ENCODE results near the gene ZAP70. TPM values are rescaled to one million over a fixed set of nuclear protein-coding genes. Genes with fewer than 3 reads are reported as not detected.
A peak's percentile ranks its signal among the peaks of the same experiment; 100 is the strongest.

ZAP70 gene
- total and polyA plus RNA-seq, 9 donors, result 2.0 to 6.0 (median 3.2) TPM

DNA sequence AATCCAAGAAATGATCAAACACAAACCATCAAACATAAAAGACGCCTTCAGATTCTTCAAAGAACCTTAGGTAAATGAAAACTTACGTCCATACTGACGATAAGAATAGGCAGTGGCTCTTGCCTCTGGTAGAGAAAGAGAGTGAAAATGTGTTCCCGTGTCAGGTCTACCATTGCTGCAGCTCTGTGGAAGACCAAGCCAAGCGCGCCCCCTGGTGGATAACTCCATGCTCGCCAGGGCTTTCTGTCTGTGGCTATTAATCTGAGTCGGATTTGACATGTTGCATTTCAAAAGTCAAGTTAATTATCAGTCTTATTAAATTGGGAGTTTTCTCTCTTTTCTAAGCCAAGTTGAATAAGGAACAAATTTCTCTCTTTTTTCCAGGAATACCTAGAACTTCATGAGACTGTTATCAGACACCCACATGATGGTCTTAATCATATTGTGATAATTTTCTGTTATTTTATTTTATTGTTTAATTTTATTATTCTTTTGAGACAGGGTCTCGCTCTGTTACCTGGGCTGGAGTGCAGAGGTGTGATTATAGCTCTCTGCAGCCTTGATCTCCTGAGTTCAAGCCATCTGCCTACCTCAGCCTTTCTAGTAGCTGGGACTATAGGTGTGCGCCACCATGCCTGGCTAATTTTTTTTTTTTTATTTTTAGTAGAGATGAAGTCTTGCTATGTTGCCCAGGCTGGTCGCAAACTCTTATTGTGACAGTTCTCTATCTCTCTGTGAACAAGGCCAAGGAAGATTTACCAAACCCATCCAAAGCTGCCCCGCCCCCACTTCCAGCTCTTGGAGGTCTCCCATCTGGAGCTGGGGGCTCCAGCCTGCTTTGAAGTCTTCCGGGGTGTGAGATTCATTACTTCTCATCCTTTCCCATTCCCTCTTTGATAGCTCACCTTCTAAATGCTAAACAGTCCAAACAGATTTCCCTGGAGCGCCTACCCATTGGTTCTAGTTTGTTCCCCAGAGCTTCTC lies 15.8 kb upstream of the ZAP70 start:
- Histone ChIP-seq H3K4me3 (ENCODE audit: low read length) (no peak overlapping the region), H3K4me1 (ENCODE audit: control insufficient read depth, insufficient read depth, low read length) (peaks cover 9% of the 10 kb centered on the region), H3K9me3 (replicated peaks; ENCODE audit: control insufficient read depth, low read depth, low read length) (peaks cover 2% of the 10 kb centered on the region), H3K27ac (ENCODE audit: low read length) (no peak overlapping the region), H3K36me3 (ENCODE audit: control insufficient read depth, insufficient read depth, low read length) (no peaks in the 10 kb centered on the region), H3K27me3 (ENCODE audit: control insufficient read depth, insufficient read depth, low read length) (no peaks in the 10 kb centered on the region)
- WGBS (ENCODE audit: insufficient coverage), result 50% methylated on average over 4 of the region's 14 CpGs
- DNase-seq, result peak; percentile 90

DNA sequence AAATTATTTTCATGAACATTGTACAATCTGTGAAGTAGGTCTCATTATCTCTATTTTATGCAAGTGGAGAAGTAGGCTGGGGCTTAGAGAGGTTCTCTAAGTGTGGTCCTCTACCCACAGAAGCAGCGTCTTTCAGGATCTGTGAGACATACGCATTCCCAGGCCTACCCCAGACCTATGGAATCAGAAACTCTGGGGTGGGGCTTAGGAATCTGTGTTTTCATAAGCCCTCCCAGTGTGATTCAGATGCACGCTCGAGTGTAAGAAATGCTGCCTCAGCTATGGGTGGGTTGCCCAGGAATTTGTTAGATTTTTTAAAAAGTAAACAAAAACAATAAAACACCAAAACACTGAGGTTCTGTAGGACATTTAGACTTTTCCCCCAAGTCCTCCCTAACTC lies 14.8 kb upstream of the ZAP70 start:
- H3K4me3 ChIP-seq (ENCODE audit: low read length), result no peak overlapping the region
- no peaks in the 10 kb centered on the region for H3K27me3 ChIP-seq (ENCODE audit: control insufficient read depth, insufficient read depth, low read length)
- no peaks in the 10 kb centered on the region for H3K36me3 ChIP-seq (ENCODE audit: control insufficient read depth, insufficient read depth, low read length)
- 83% methylated on average over 1 of the region's 4 CpGs for WGBS (ENCODE audit: insufficient coverage)
- H3K27ac ChIP-seq (ENCODE audit: low read length), result no peak overlapping the region
- no peak for DNase-seq
- peaks cover 9% of the 10 kb centered on the region for H3K4me1 ChIP-seq (ENCODE audit: control insufficient read depth, insufficient read depth, low read length)
- H3K9me3 ChIP-seq (replicated peaks; ENCODE audit: control insufficient read depth, low read depth, low read length), result peaks cover under 1% of the 10 kb centered on the region

DNA sequence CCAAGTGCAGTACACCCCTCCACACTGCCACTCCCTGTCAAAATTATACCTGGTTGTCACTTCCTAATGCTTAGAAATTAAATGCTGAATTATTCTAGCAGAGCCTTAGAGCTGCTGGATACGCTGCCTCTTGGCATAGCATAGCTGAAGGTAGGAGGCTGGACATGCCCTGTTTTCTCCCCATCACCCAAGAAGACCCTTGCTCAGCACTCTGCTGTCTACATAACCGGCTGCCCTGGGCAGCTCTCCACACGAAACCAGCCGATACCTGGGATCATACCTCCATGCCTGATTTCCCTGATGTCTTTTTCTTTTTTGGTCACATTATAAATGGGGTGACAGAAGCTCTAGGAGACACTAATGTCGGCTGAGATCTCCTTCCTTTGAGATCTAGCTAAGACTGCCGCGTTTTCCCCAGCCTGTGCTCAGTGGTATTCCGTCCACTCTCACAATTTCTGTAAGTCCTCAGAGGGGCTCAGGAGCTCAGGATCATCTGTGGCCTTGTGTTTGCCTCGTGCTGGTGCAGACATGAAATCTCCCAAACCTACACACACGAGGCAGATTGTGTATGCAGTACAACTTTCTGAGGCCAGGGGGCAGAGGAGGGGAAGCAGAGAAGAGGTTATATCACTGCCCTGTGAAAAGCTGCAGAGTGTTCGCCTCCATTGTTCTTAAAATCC lies 13.5 kb upstream of the ZAP70 start:
- Histone ChIP-seq H3K27ac (ENCODE audit: low read length) (no peak overlapping the region), H3K4me1 (ENCODE audit: control insufficient read depth, insufficient read depth, low read length) (peaks cover 9% of the 10 kb centered on the region), H3K9me3 (replicated peaks; ENCODE audit: control insufficient read depth, low read depth, low read length) (no peaks in the 10 kb centered on the region), H3K27me3 (ENCODE audit: control insufficient read depth, insufficient read depth, low read length) (no peaks in the 10 kb centered on the region), H3K4me3 (ENCODE audit: low read length) (no peak overlapping the region), H3K36me3 (ENCODE audit: control insufficient read depth, insufficient read depth, low read length) (no peaks in the 10 kb centered on the region)
- WGBS (ENCODE audit: insufficient coverage), result 65% methylated on average over 6 of the region's 11 CpGs
- DNase-seq, result peak; percentile 68

DNA sequence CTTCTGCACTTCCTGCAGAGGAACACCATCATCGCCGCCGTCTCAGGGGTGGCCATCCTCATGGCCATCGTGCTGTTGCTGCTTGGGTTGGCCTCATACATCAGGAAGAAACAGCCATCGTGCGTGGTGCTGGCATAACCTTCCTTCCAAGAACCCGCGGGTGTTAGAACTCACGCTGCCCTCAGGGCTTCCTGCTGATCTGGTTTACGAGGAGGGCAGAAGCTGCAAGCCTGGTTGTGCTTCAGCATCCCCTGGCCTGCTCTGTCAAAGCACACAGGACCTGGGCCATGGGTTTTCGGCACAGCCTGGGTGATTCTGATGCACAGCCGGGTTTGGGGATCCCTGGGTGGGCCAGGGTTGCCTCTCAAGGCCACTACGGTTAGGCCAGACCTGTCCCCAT lies 12.2 kb upstream of the ZAP70 start:
- H3K27me3 ChIP-seq (ENCODE audit: control insufficient read depth, insufficient read depth, low read length), result no peaks in the 10 kb centered on the region
- no peaks in the 10 kb centered on the region for H3K36me3 ChIP-seq (ENCODE audit: control insufficient read depth, insufficient read depth, low read length)
- peaks cover 9% of the 10 kb centered on the region for H3K4me1 ChIP-seq (ENCODE audit: control insufficient read depth, insufficient read depth, low read length)
- H3K9me3 ChIP-seq (replicated peaks; ENCODE audit: control insufficient read depth, low read depth, low read length), result no peaks in the 10 kb centered on the region
- 90% methylated on average over 13 of the region's 13 CpGs for WGBS (ENCODE audit: insufficient coverage)
- peak overlapping the region; percentile 47 for H3K27ac ChIP-seq (ENCODE audit: low read length)
- H3K4me3 ChIP-seq (ENCODE audit: low read length), result no peak overlapping the region
- DNase-seq, result no peak

DNA sequence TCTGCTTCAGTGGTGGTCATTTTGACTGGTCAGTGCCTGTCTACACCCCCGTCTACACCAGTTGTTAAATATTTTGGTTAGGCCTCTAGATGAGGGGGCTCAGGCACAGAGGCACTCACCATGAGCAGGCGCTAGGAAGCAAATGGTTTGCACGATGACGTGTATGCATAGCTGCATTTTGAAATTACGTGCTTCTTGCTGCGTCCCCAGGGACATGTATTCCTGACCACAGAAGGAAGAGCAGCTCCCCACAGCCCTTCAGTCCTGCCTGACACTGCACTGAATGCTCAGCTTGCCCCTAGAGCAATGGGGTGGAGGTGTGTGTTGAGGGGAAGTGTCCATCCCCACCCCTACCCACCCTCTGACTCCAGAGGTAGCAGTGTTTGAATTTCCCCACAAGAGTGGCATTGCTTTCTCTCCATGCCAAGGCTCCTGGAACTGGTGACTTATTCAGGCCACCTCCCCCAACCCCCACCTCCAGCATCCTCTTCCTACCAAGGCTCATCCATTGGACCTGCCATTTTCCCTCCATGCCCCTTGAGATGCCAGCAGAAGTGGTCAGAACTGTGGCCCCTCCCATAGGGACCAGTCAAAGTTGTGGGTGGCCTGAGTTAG lies 11.4 kb upstream of the ZAP70 start:
- 64% methylated on average over 6 of the region's 6 CpGs for WGBS (ENCODE audit: insufficient coverage)
- Histone ChIP-seq H3K36me3 (ENCODE audit: control insufficient read depth, insufficient read depth, low read length) (no peaks in the 10 kb centered on the region), H3K27ac (ENCODE audit: low read length) (peak overlapping the region; percentile 47), H3K4me1 (ENCODE audit: control insufficient read depth, insufficient read depth, low read length) (peaks cover 9% of the 10 kb centered on the region), H3K9me3 (replicated peaks; ENCODE audit: control insufficient read depth, low read depth, low read length) (no peaks in the 10 kb centered on the region), H3K4me3 (ENCODE audit: low read length) (no peak overlapping the region), H3K27me3 (ENCODE audit: control insufficient read depth, insufficient read depth, low read length) (no peaks in the 10 kb centered on the region)
- no peak for DNase-seq

DNA sequence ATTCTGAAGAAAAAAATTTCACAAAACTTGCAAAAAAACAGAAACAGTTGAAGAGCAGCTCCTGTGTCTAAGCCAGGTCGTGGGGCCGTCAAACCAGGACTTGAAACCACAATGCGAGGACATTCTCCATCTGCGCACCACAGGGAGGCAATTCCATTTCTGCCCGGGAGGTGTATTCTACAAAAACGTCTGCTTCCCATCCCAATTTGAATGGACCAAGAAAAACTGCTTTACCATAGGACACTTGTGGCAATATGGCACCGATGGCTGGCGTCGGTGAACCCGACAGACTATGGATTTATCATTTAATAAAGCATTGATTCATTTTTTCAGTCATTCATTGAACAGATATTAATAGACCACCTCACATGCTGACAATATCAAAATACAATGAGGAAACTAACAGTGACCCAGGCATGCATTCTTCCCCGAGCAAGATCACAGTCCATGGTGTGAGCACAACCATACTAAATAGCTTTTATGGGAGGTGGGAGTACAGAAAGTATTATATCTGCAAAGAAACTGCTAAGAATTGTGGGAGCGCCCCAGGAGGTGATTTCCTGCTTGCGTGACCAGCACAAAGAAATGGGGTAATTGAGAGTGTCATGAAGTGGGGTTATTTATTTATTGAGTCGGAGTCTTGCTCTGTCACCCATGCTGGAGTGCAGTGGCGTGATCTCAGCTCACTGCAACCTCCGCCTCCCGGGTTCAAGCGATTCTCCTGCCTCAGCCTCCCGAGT lies 10.5 kb upstream of the ZAP70 start:
- Histone ChIP-seq H3K4me1 (ENCODE audit: control insufficient read depth, insufficient read depth, low read length) (peaks cover 17% of the 10 kb centered on the region), H3K27me3 (ENCODE audit: control insufficient read depth, insufficient read depth, low read length) (no peaks in the 10 kb centered on the region), H3K4me3 (ENCODE audit: low read length) (no peak overlapping the region), H3K36me3 (ENCODE audit: control insufficient read depth, insufficient read depth, low read length) (no peaks in the 10 kb centered on the region), H3K9me3 (replicated peaks; ENCODE audit: control insufficient read depth, low read depth, low read length) (no peaks in the 10 kb centered on the region), H3K27ac (ENCODE audit: low read length) (no peak overlapping the region)
- 85% methylated on average over 12 of the region's 19 CpGs for WGBS (ENCODE audit: insufficient coverage)
- DNase-seq, result no peak

DNA sequence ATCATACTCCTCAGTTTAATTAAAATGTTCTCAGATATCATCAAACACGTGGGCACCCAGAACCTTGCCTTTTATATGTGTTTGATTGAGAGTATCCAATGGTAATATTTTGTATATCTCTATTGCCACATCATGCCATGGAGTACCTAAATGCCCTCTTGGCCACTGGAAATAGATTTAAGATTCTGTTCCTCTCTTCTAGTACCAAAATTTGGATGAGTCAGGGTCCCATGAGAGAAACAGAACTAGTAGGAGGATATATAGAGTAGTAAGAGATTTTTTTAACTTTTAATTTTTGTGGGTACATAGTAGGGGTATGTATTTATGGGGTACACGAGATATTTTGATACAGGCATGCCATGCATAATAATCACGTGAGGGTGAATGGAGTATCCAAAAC lies 9.6 kb upstream of the ZAP70 start:
- Histone ChIP-seq H3K9me3 (replicated peaks; ENCODE audit: control insufficient read depth, low read depth, low read length) (no peaks in the 10 kb centered on the region), H3K27me3 (ENCODE audit: control insufficient read depth, insufficient read depth, low read length) (no peaks in the 10 kb centered on the region), H3K4me3 (ENCODE audit: low read length) (no peak overlapping the region), H3K36me3 (ENCODE audit: control insufficient read depth, insufficient read depth, low read length) (no peaks in the 10 kb centered on the region), H3K27ac (ENCODE audit: low read length) (no peak overlapping the region), H3K4me1 (ENCODE audit: control insufficient read depth, insufficient read depth, low read length) (peaks cover 22% of the 10 kb centered on the region)
- DNase-seq, result no peak
- no CpG with 5 or more reads among the region's 3 CpGs for WGBS (ENCODE audit: insufficient coverage)

DNA sequence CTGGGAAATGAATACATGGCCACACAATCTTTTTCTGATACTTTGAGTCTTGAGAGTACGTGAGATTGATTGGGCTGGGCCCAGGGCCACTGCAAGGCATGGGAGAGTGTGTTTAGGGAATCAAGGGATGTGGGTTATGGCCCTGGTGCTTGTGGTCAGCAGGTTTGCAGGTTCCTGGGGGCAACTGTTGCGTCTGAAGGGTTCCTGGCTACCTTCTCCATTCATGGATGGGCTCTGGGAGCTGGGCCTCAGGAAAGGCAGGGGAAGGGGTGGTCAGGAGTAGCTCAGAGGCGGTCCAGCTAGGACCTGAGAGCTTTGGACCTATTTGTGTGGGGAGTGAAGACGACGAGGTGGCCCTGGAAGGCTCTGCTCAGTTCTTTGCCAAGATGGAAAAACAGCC lies 8.4 kb upstream of the ZAP70 start:
- Histone ChIP-seq H3K4me1 (ENCODE audit: control insufficient read depth, insufficient read depth, low read length) (peaks cover 22% of the 10 kb centered on the region), H3K36me3 (ENCODE audit: control insufficient read depth, insufficient read depth, low read length) (no peaks in the 10 kb centered on the region), H3K27me3 (ENCODE audit: control insufficient read depth, insufficient read depth, low read length) (no peaks in the 10 kb centered on the region), H3K27ac (ENCODE audit: low read length) (no peak overlapping the region), H3K4me3 (ENCODE audit: low read length) (no peak overlapping the region), H3K9me3 (replicated peaks; ENCODE audit: control insufficient read depth, low read depth, low read length) (no peaks in the 10 kb centered on the region)
- 88% methylated on average over 3 of the region's 5 CpGs for WGBS (ENCODE audit: insufficient coverage)
- DNase-seq, result no peak

DNA sequence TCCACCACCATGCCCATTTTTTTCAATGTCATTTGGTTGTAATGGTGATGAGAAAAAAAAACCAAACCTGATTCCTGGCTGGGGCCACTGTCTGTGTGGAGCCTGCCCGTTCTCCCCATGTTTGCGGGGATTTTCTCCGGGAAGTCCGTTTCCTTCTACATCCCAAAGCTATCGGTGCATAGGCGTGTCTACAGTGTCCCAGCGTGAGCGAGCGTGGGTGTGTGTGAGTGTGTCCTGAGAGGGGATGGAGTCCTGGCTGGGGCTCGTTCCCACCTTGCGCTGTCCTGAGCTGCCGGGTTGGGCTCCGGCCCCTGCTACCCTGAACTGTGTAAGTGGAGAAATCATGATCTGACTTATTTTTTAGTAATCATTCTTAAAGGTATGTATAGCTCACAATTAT lies 7.3 kb upstream of the ZAP70 start:
- Histone ChIP-seq H3K36me3 (ENCODE audit: control insufficient read depth, insufficient read depth, low read length) (no peaks in the 10 kb centered on the region), H3K4me1 (ENCODE audit: control insufficient read depth, insufficient read depth, low read length) (peaks cover 19% of the 10 kb centered on the region)
- no CpG with 5 or more reads among the region's 13 CpGs for WGBS (ENCODE audit: insufficient coverage)

More for the DNA sequence above, 7.3 kb upstream of the ZAP70 start:
- Histone ChIP-seq H3K27ac (ENCODE audit: low read length) (no peak overlapping the region), H3K27me3 (ENCODE audit: control insufficient read depth, insufficient read depth, low read length) (no peaks in the 10 kb centered on the region), H3K4me3 (ENCODE audit: low read length) (no peak overlapping the region), H3K9me3 (replicated peaks; ENCODE audit: control insufficient read depth, low read depth, low read length) (no peaks in the 10 kb centered on the region)
- no peak for DNase-seq
